Heart left ventricle (tissue), 16 donors: Measurements from ENCODE around the gene TOLLIP. TPM values are rescaled to one million over a fixed set of nuclear protein-coding genes. Genes with fewer than 3 reads are reported as not detected.

ENCODE experiments used
- ATAC-seq, 4 donors: fragments of 200-7000 bp; cut with Tn5 transposase; one replicate each; pipeline ENCODE4 v1.9.1; 2020 to 2022; ENCODE audit warnings: moderate library complexity in 4 of 4, mild to moderate bottlenecking in 3 of 4, moderate number of reproducible peaks in 1 of 4
- DNase-seq, 5 donors: peaks; one replicate each; pipeline ENCODE4 v3.0.0-alpha.2; 2020
- H3K27ac ChIP-seq, 12 donors: fragments of 200-600 bp; sonication (generic) in 4 of 12; one replicate each; pipeline versions ENCODE4 v1.5.0 to v1.8.0; 2016 to 2022; ENCODE audit warnings: mild to moderate bottlenecking in 2 of 12
- H3K27me3 ChIP-seq, 9 donors: fragments of 200-600 bp; sonication (generic) in 2 of 9; one replicate each; pipeline versions ENCODE4 v1.5.1 to v1.8.0; 2016 to 2022; ENCODE audit warnings: mild to moderate bottlenecking in 3 of 9
- H3K36me3 ChIP-seq, 9 donors: fragments of 200-600 bp; sonication (generic) in 2 of 9; one replicate each; pipeline versions ENCODE4 v1.5.0 to v1.8.0; 2018 to 2022; ENCODE audit warnings: mild to moderate bottlenecking in 2 of 9
- H3K4me1 ChIP-seq, 12 donors: fragments of 200-600 bp; sonication (generic) in 4 of 12; one replicate each; pipeline versions ENCODE4 v1.5.0 to v1.8.0; 2016 to 2022; ENCODE audit warnings: mild to moderate bottlenecking in 3 of 12
- H3K4me3 ChIP-seq, 12 donors: fragments of 200-600 bp; sonication (generic) in 4 of 12; one replicate each; pipeline versions ENCODE4 v1.5.0 to v1.8.0; 2017 to 2022; ENCODE audit warnings: mild to moderate bottlenecking in 9 of 12, moderate library complexity in 4 of 12
- H3K9me3 ChIP-seq, 12 donors: fragments of 200-600 bp; sonication (generic) in 4 of 12; one replicate each; pipeline versions ENCODE4 v1.5.0 to v1.8.0; 2016 to 2022; ENCODE audit warnings: mild to moderate bottlenecking in 1 of 12
- CTCF ChIP-seq, 12 donors: fragments of 200-600 bp; sonication (generic) in 4 of 12; IDR thresholded peaks; one replicate each; pipeline versions ENCODE4 v1.5.0 to v1.8.0; 2018 to 2022; ENCODE audit warnings: antibody characterized with exemption in 12 of 12, mild to moderate bottlenecking in 5 of 12
- POLR2A ChIP-seq, 2 donors: fragments of 450-650 bp; IDR thresholded peaks; one replicate each; pipeline ENCODE4 v1.6.1; 2017; ENCODE audit warnings: antibody characterized with exemption in 2 of 2, mild to moderate bottlenecking in 2 of 2, moderate library complexity in 2 of 2
- WGBS, 4 donors: extraction: QIAGEN DNeasy Blood & Tissue Kit in 2 of 4; methylation state at CpG; one replicate each; pipeline versions ENCODE4 v1.1.5 to v1.1.7; 2013 to 2018; 5-methylcytosine and 5-hydroxymethylcytosine counted together
- intact Hi-C, 10 donors: fragments of 100-400 bp; cut with DNase I; formaldehyde crosslinking; loops; one replicate each; pipeline versions ENCODE4 v1.11.1 to v1.14.2; 2022
- polyA plus RNA-seq, 2 donors: library from polyadenylated mRNA; stranded (reverse); fragments of 200-250 nt; gene quantifications; one replicate each; pipeline ENCODE4 v1.2.3, GENCODE V29; 2013
- total RNA-seq, 9 donors: library from RNA; depleted of rRNA in 2 of 9; stranded (reverse); fragments of >200 nt in 2 of 9; fragmentation: NEBNext Ultra II Directional in 3 of 9; extraction: Animal tissue kit (Norgen Biotek cat#: 25700) in 3 of 9; gene quantifications; one replicate each; pipeline versions ENCODE4 v1.1.0 to v1.2.4, GENCODE V29; 2016 to 2023
- donor health status: ischemic (EF 13 %, LVEDD 7.1; RV severe dilation, severe dysfunction).
- donor health status: healthy with polysubstance abuse.
- donor health status: DM: no; HTN: yes; CAD: no.
- donor health status: DM: no; HTN: no; CAD: no.
- donor health status: ischemic (EF 25% LVEDD 6.9; RV normal size, moderate dysfunction).
- donor health status: ischemic (EF 25% LVEDD 5.7; RV mildly dilated, moderate dysfunction).
- donor health status: healthy.
- donor health status: DM: yes; HTN: yes; CAD: no.
- donor health status: ischemic (EF 35%, LVEDD 5.7; RV mildly dilated, moderate dysfunction).
- donor health status: nonischemic (EF 11% LVEDD 7.7; RV severe dilation, severe dysfunction).
- donor health status: DM: yes; HTN: yes; CAD: no.
- donor health status: PGD.
- donor health status: ischemic (EF 29% LVEDD 5.4; RV normal size, mild dysfunction).
- donor health status: nonischemic (EF 23%, LVEDD 6.1; RV moderate dilation, normal function).

The TOLLIP gene
- total and polyA plus RNA-seq, 11 donors = 27.4 to 57.2 (median 44.9) TPM

GRCh38 chr11:1272531-1272930 is 36.9 kb downstream of the TOLLIP start:
- TF ChIP-seq CTCF (IDR thresholded peaks at IDR 0.05) = no peak
- TF ChIP-seq POLR2A (IDR thresholded peaks at IDR 0.05) = no peak
- H3K36me3 ChIP-seq = peaks cover 0 to 32% (median 24%) of the 10 kb centered on the region in 9 donors
- H3K4me1 ChIP-seq = peaks cover 0 to 20% (median 4%) of the 10 kb centered on the region in 12 donors
- intact Hi-C loops = no loop called here
- H3K4me3 ChIP-seq = no peak overlapping the region
- no peak for ATAC-seq
- no peaks in the 10 kb centered on the region for H3K9me3 ChIP-seq
- DNase-seq = peak in 1 of 5 donors; percentile 46
- no peaks in the 10 kb centered on the region for H3K27me3 ChIP-seq
- WGBS, 4 donors = 94 to 97% (median 96%) methylated on average over 25 to 30 of the region's 30 CpGs
- no peak overlapping the region for H3K27ac ChIP-seq

GRCh38 chr11:1271927-1272326 is 37.5 kb downstream of the TOLLIP start:
- peak in 1 of 5 donors; percentile 48 for DNase-seq
- H3K36me3 ChIP-seq = peaks cover 0 to 28% (median 21%) of the 10 kb centered on the region in 9 donors
- peaks cover 0 to 24% (median 4%) of the 10 kb centered on the region in 12 donors for H3K4me1 ChIP-seq
- WGBS, 4 donors = 83 to 91% (median 89%) methylated on average over 4 to 30 of the region's 30 CpGs
- TF ChIP-seq CTCF (IDR thresholded peaks at IDR 0.05) (no peak), POLR2A (IDR thresholded peaks at IDR 0.05) (no peak)
- H3K27ac ChIP-seq = no peak overlapping the region
- ATAC-seq = no peak
- H3K9me3 ChIP-seq = no peaks in the 10 kb centered on the region
- intact Hi-C loops = no loop called here
- no peak overlapping the region for H3K4me3 ChIP-seq
- H3K27me3 ChIP-seq = no peaks in the 10 kb centered on the region

GRCh38 chr11:1271406-1271805 is 38.0 kb downstream of the TOLLIP start:
- no peak for ATAC-seq
- Histone ChIP-seq H3K36me3 (peaks cover 0 to 23% (median 15%) of the 10 kb centered on the region in 9 donors), H3K4me3 (no peak overlapping the region), H3K27ac (no peak overlapping the region), H3K4me1 (peaks cover 0 to 19% (median 3%) of the 10 kb centered on the region in 12 donors), H3K27me3 (no peaks in the 10 kb centered on the region), H3K9me3 (no peaks in the 10 kb centered on the region)
- intact Hi-C loops = no loop called here
- DNase-seq = peak in 1 of 5 donors; percentile 21
- WGBS, 4 donors = 78 to 86% (median 80%) methylated on average over 9 of the region's 9 CpGs
- no peak for TF ChIP-seq POLR2A (IDR thresholded peaks at IDR 0.05)
- no peak for TF ChIP-seq CTCF (IDR thresholded peaks at IDR 0.05)

- TF ChIP-seq POLR2A (IDR thresholded peaks at IDR 0.05) = no peak
- TF ChIP-seq CTCF (IDR thresholded peaks at IDR 0.05) = no peak
- no peak overlapping the region for H3K4me3 ChIP-seq
- intact Hi-C loops = no loop called here
- ATAC-seq = no peak
- no peaks in the 10 kb centered on the region for H3K9me3 ChIP-seq
- peaks cover 0 to 15% (median 1%) of the 10 kb centered on the region in 12 donors for H3K4me1 ChIP-seq
- H3K27ac ChIP-seq = no peak overlapping the region
- H3K27me3 ChIP-seq = no peaks in the 10 kb centered on the region
- peaks cover 0 to 19% (median 12%) of the 10 kb centered on the region in 9 donors for H3K36me3 ChIP-seq
- DNase-seq = peak in 2 of 5 donors; percentile 14 to 53
- 58 to 66% (median 65%) methylated on average over 13 of the region's 13 CpGs for WGBS, 4 donors
Observed at GRCh38 chr11:1271002-1271401, 38.4 kb downstream of the TOLLIP start.
